GM12874 (cell line): Measurements from ENCODE around the gene SLC6A20.

Source experiments
- CTCF ChIP-seq: IDR thresholded peaks from 2 replicates; pipeline ENCODE4 v1.5.1; 2011; ENCODE audit warnings: low read depth, mild to moderate bottlenecking, control low read depth, low read length, moderate library complexity; ENCODE audit not compliant: insufficient read depth

Gene SLC6A20

GRCh38 chr3:45742461-45743089, 53.8 kb downstream of the SLC6A20 start:
- no peak for TF ChIP-seq CTCF

- no peak for TF ChIP-seq CTCF
These were observed 54.4 kb downstream of the SLC6A20 start for GRCh38 chr3:45741742-45742460.

GRCh38 chr3:45741247-45741646, 55.1 kb downstream of the SLC6A20 start:
- no peak for TF ChIP-seq CTCF

DNA sequence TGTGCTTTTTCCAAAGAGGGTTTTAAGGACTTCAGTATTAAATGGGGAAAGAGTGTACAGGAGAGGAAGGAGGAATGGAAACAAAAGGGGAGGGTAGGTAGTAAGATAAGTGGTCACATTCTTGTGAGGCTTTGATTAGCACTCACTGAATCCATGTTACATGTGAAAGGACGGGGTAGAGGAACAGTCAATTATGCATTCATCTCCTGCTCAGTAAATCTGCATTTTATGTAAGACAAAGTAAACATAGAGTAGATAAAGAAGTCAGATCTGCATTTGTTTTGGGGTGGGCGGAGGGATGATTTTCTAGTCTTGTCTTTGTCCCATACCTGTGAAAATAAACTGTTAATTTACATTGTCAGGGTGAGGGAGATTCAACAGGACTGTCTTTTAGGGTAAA, 56.3 kb downstream of the SLC6A20 start:
- no peak for TF ChIP-seq CTCF

GRCh38 chr3:45737234-45737633, 59.1 kb downstream of the SLC6A20 start:
- no peak for TF ChIP-seq CTCF

GRCh38 chr3:45736707-45737106, 59.6 kb downstream of the SLC6A20 start:
- TF ChIP-seq CTCF: no peak

DNA sequence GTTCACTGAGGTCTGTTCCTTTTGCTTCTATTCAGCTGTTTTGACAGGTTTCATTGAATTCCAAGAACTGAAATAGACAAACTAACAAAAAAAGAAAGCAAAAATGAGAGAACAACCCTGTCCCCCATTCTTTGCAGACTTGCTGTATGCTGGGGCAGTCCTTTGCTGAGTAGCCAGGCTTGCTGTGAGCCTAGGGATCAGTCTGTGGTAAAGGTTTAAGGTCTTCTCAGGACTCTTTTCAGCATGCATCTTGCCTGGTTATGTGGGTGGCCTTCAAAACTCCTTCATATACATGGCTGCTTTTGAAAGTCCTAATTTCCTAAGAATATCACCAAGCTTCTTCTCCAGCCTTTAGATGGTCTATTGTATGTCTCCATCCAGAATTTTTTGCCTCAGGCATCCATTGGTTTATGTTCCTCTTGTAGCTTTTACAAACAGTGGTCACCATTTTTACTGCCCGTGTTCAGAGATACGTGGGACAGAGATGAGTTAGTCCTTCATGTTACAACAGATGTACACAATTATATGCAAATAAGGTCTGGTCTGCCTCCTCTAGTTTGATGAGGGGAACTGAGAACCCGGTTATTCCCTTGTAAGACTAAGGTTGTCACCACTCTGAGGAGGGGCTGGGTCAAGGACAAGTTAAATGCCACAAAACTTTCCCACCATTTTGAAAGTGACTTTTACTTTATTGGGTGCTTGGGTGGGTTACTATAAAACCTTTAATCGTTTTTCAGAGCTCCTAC, 65.8 kb downstream of the SLC6A20 start:
- no peak for TF ChIP-seq CTCF
